WTC11 (cell line): ENCODE measurements around the gene GFY.

Source experiments
- ATF3 ChIP-seq: sonication (generic); formaldehyde crosslinking; conservative IDR thresholded peaks from 2 replicates; pipeline ENCODE4 v1.8.1; 2022; ENCODE audit warnings: mild to moderate bottlenecking, missing genetic modification reagents
- CBFB ChIP-seq: sonication (generic); formaldehyde crosslinking; IDR thresholded peaks from 2 replicates; pipeline ENCODE4 v1.8.1; 2022; ENCODE audit warnings: mild to moderate bottlenecking, low read depth, missing genetic modification reagents
- CTCF ChIP-seq: fragments of 200-600 bp; IDR thresholded peaks from 2 replicates; pipeline ENCODE4 v1.8.0; 2022; ENCODE audit warnings: antibody characterized with exemption
- GTF2I ChIP-seq: fragments of 250-450 bp; sonication (Bioruptor Pico); conservative IDR thresholded peaks from 2 replicates; pipeline ENCODE4 v1.4.0; 2021; ENCODE audit warnings: mild to moderate bottlenecking
- JUN ChIP-seq: sonication (generic); formaldehyde crosslinking; IDR thresholded peaks from 2 replicates; pipeline ENCODE4 v1.8.0; 2023; ENCODE audit warnings: mild to moderate bottlenecking, missing genetic modification reagents
- MAX ChIP-seq: sonication (generic); formaldehyde crosslinking; IDR thresholded peaks from 2 replicates; pipeline ENCODE4 v1.8.0; 2022; ENCODE audit warnings: mild to moderate bottlenecking, missing genetic modification reagents
- NFYB ChIP-seq: sonication (generic); formaldehyde crosslinking; conservative IDR thresholded peaks from 2 replicates; pipeline ENCODE4 v1.8.0; 2022; ENCODE audit warnings: low read depth, missing genetic modification reagents
- NR1H2 ChIP-seq: sonication (generic); formaldehyde crosslinking; IDR thresholded peaks from 2 replicates; pipeline ENCODE4 v1.9.0; 2021; ENCODE audit warnings: mild to moderate bottlenecking, moderate library complexity, missing genetic modification reagents
- NR3C1 ChIP-seq: sonication (generic); formaldehyde crosslinking; conservative IDR thresholded peaks from 2 replicates; pipeline ENCODE4 v1.8.1; 2023; ENCODE audit warnings: low read depth, mild to moderate bottlenecking, missing genetic modification reagents
- ZBTB43 ChIP-seq: sonication (generic); formaldehyde crosslinking; IDR thresholded peaks from 2 replicates; pipeline ENCODE4 v1.8.1; 2023; ENCODE audit warnings: mild to moderate bottlenecking, missing genetic modification reagents
- ZNF121 ChIP-seq: sonication (generic); formaldehyde crosslinking; IDR thresholded peaks from 2 replicates; pipeline ENCODE4 v1.8.0; 2023; ENCODE audit warnings: missing genetic modification reagents
- ZNF232 ChIP-seq: sonication (generic); formaldehyde crosslinking; IDR thresholded peaks from 2 replicates; pipeline ENCODE4 v1.8.0; 2022; ENCODE audit warnings: mild to moderate bottlenecking, missing genetic modification reagents
- ZNF317 ChIP-seq: sonication (generic); formaldehyde crosslinking; IDR thresholded peaks from 2 replicates; pipeline ENCODE4 v1.8.1; 2023; ENCODE audit warnings: low read depth, mild to moderate bottlenecking, moderate library complexity, missing genetic modification reagents, borderline replicate concordance
- ZNF423 ChIP-seq: fragments of 250-450 bp; sonication (Bioruptor Pico); IDR thresholded peaks from 2 replicates; pipeline ENCODE4 v2.1.2; 2022; ENCODE audit warnings: mild to moderate bottlenecking, moderate library complexity

GRCh38 chr19:49430172-49430677, 5.0 kb downstream of the GFY start:
- TF ChIP-seq ATF3 (CRISPR knock-in tag) (no peak), JUN (CRISPR knock-in tag) (no peak), ZNF121 (CRISPR knock-in tag) (no peak), CTCF (no peak), NR1H2 (CRISPR knock-in tag) (no peak), MAX (CRISPR knock-in tag) (no peak), ZBTB43 (CRISPR knock-in tag) (no peak), NFYB (CRISPR knock-in tag) (no peak), ZNF317 (no peak), NR3C1 (no peak), GTF2I (CRISPR knock-in tag) (no peak), CBFB (CRISPR knock-in tag) (no peak), ZNF423 (no peak), ZNF232 (CRISPR knock-in tag) (no peak)
